T-helper 1 cell treated with Interleukin-12 subunit alpha and Interleukin-12 subunit beta and Interleukin-4 antibody, amounts not matched to agents 30 μg/mL and 1 μg/mL, for 36 hours (primary cell): ENCODE measurements around the gene TMEM40.
"Not testable (repeated sequence)": the region's sequence is repeated elsewhere in the genome, so short reads cannot be mapped to it uniquely, and the experiment has no call there.

Source experiments
- H3K27ac Mint-ChIP-seq: one replicate; pipeline ENCODE4 v1.8.0; 2021; ENCODE audit warnings: mild to moderate bottlenecking, mixed read lengths
- H3K27me3 Mint-ChIP-seq: one replicate; pipeline ENCODE4 v1.8.0; 2021; ENCODE audit warnings: low read depth, mixed read lengths
- H3K36me3 Mint-ChIP-seq: one replicate; pipeline ENCODE4 v1.8.0; 2021; ENCODE audit warnings: low read depth, mixed read lengths
- H3K4me1 Mint-ChIP-seq: one replicate; pipeline ENCODE4 v1.8.0; 2021; ENCODE audit warnings: low read depth, mixed read lengths
- H3K4me3 Mint-ChIP-seq: one replicate; pipeline ENCODE4 v1.8.0; 2021; ENCODE audit warnings: mild to moderate bottlenecking, moderate library complexity, mixed read lengths
- H3K9me3 Mint-ChIP-seq: one replicate; pipeline ENCODE4 v1.8.0; 2021; ENCODE audit warnings: mixed read lengths

Gene TMEM40

GRCh38 chr3:12727481-12727880 is 31.6 kb downstream of the TMEM40 start:
- H3K36me3 Mint-ChIP-seq: no peaks in the 10 kb centered on the region
- peaks cover 7% of the 10 kb centered on the region for H3K27me3 Mint-ChIP-seq
- peaks cover 4% of the 10 kb centered on the region for H3K4me1 Mint-ChIP-seq
- no peak overlapping the region for H3K4me3 Mint-ChIP-seq
- no peak overlapping the region for H3K27ac Mint-ChIP-seq
- no peaks in the 10 kb centered on the region for H3K9me3 Mint-ChIP-seq

GRCh38 chr3:12725436-12725835 is 33.6 kb downstream of the TMEM40 start:
- Mint-ChIP-seq H3K27me3 (peaks cover 6% of the 10 kb centered on the region), H3K27ac (no peak overlapping the region), H3K9me3 (no peaks in the 10 kb centered on the region), H3K4me1 (peaks cover 4% of the 10 kb centered on the region), H3K36me3 (no peaks in the 10 kb centered on the region), H3K4me3 (no peak overlapping the region)

DNA sequence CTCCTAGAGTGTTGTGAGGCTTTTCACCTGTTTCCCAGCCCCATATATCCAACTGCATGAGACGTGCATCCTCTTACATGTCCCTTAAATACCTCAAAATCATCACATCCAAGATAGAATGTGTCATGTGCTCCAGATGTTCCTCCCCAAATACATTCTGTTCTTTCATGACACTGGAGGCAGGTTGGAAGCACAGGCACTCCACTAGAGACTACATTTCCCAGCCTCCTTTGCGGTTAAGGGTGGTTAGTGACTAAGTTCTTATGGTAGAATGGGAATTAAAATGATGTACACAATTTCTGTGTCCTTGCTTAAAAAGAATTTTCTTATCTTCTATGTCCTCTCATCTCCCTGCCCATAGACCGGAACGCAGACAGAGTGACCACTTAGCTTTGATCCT is 34.3 kb downstream of the TMEM40 start:
- H3K9me3 Mint-ChIP-seq: no peaks in the 10 kb centered on the region
- no peaks in the 10 kb centered on the region for H3K36me3 Mint-ChIP-seq
- peaks cover 9% of the 10 kb centered on the region for H3K4me1 Mint-ChIP-seq
- no peak overlapping the region for H3K4me3 Mint-ChIP-seq
- no peak overlapping the region for H3K27ac Mint-ChIP-seq
- peaks cover 3% of the 10 kb centered on the region for H3K27me3 Mint-ChIP-seq

- not testable (repeated sequence) for H3K36me3 Mint-ChIP-seq, H3K4me3 Mint-ChIP-seq, H3K27ac Mint-ChIP-seq, H3K27me3 Mint-ChIP-seq, H3K9me3 Mint-ChIP-seq
- H3K4me1 Mint-ChIP-seq: peaks cover 13% of the 10 kb centered on the region
Measured at GRCh38 chr3:12723362-12723761, 35.7 kb downstream of the TMEM40 start.

- H3K4me3 Mint-ChIP-seq: no peak overlapping the region
- H3K4me1 Mint-ChIP-seq: peaks cover 13% of the 10 kb centered on the region
- no peak overlapping the region for H3K27ac Mint-ChIP-seq
- H3K9me3 Mint-ChIP-seq: no peaks in the 10 kb centered on the region
- peaks cover 3% of the 10 kb centered on the region for H3K27me3 Mint-ChIP-seq
- H3K36me3 Mint-ChIP-seq: no peaks in the 10 kb centered on the region
Measured at GRCh38 chr3:12722226-12722625, 36.8 kb downstream of the TMEM40 start.

- no peaks in the 10 kb centered on the region for H3K36me3 Mint-ChIP-seq
- H3K4me1 Mint-ChIP-seq: peaks cover 14% of the 10 kb centered on the region
Measured at GRCh38 chr3:12719984-12720898, 38.8 kb downstream of the TMEM40 start.

DNA sequence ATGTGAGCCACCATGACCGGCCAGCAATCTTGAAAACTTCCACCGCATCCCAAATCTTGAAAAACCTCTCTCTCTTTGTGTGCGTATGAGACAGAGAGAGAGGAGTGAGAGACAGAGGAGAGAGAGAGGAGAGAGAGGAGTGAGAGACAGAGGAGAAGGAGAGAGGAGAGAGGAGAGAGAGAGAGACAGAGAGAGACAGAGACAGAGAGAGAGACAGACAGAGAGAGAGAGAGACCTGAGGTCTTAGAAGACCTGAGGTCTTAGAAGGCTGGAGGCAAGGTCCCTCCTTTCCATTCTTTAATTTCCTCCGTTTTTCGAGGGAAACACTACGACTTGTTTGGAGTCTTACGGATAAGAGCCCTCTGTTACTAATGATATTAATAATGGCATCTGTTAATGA is 39.5 kb downstream of the TMEM40 start:
- peaks cover 2% of the 10 kb centered on the region for H3K27me3 Mint-ChIP-seq

More at GRCh38 chr3:12719984-12720898, 38.8 kb downstream of the TMEM40 start:
- peak overlapping the region; percentile 18 for H3K4me3 Mint-ChIP-seq
- no peaks in the 10 kb centered on the region for H3K9me3 Mint-ChIP-seq
- H3K27me3 Mint-ChIP-seq: peaks cover 3% of the 10 kb centered on the region
- no peak overlapping the region for H3K27ac Mint-ChIP-seq

GRCh38 chr3:12716605-12717151 is 42.4 kb downstream of the TMEM40 start:
- no peak overlapping the region for H3K4me3 Mint-ChIP-seq
- no peaks in the 10 kb centered on the region for H3K27me3 Mint-ChIP-seq
- H3K4me1 Mint-ChIP-seq: peaks cover 10% of the 10 kb centered on the region
- H3K9me3 Mint-ChIP-seq: no peaks in the 10 kb centered on the region
- H3K36me3 Mint-ChIP-seq: no peaks in the 10 kb centered on the region
- H3K27ac Mint-ChIP-seq: no peak overlapping the region

More for the DNA sequence above, 39.5 kb downstream of the TMEM40 start:
- Mint-ChIP-seq H3K4me1 (peaks cover 12% of the 10 kb centered on the region), H3K27ac (no peak overlapping the region), H3K4me3 (no peak overlapping the region), H3K36me3 (no peaks in the 10 kb centered on the region), H3K9me3 (no peaks in the 10 kb centered on the region)

GRCh38 chr3:12714278-12714677 is 44.8 kb downstream of the TMEM40 start:
- H3K4me3 Mint-ChIP-seq: no peak overlapping the region

DNA sequence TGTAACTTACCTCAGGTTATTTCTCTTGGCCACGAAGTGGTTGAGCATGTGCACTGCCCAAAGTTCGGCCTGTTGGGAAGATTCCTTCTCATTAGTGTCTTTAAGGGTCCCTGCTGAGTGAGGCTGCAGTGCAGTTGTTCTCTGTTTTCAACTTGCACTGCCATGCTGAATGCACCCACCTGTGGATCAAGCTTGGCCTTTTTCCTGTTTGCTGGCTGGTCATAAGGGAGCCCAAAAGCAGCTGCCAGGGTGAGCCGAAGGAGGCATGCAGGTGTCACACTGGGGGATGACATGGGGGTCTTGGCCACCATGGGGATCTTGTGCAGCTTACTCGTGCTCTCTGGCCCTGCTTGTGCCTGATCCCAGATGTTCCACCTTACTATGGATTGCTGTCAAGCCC is 49.0 kb downstream of the TMEM40 start:
- H3K27me3 Mint-ChIP-seq: peaks cover 22% of the 10 kb centered on the region
- no peaks in the 10 kb centered on the region for H3K9me3 Mint-ChIP-seq
- H3K4me3 Mint-ChIP-seq: no peak overlapping the region
- H3K36me3 Mint-ChIP-seq: no peaks in the 10 kb centered on the region
- no peaks in the 10 kb centered on the region for H3K4me1 Mint-ChIP-seq
- no peak overlapping the region for H3K27ac Mint-ChIP-seq

More at GRCh38 chr3:12714278-12714677, 44.8 kb downstream of the TMEM40 start:
- H3K9me3 Mint-ChIP-seq: no peaks in the 10 kb centered on the region
- no peak overlapping the region for H3K27ac Mint-ChIP-seq
- H3K4me1 Mint-ChIP-seq: peaks cover 1% of the 10 kb centered on the region
- H3K36me3 Mint-ChIP-seq: no peaks in the 10 kb centered on the region
- H3K27me3 Mint-ChIP-seq: peaks cover under 1% of the 10 kb centered on the region

GRCh38 chr3:12709334-12709733 is 49.7 kb downstream of the TMEM40 start:
- Mint-ChIP-seq H3K27me3 (peaks cover 25% of the 10 kb centered on the region), H3K4me3 (no peak overlapping the region), H3K9me3 (no peaks in the 10 kb centered on the region), H3K27ac (no peak overlapping the region), H3K36me3 (no peaks in the 10 kb centered on the region), H3K4me1 (no peaks in the 10 kb centered on the region)

GRCh38 chr3:12708584-12709192 is 50.4 kb downstream of the TMEM40 start:
- Mint-ChIP-seq H3K4me3 (no peak overlapping the region), H3K27ac (no peak overlapping the region), H3K27me3 (peaks cover 25% of the 10 kb centered on the region), H3K36me3 (no peaks in the 10 kb centered on the region), H3K4me1 (no peaks in the 10 kb centered on the region), H3K9me3 (no peaks in the 10 kb centered on the region)

DNA sequence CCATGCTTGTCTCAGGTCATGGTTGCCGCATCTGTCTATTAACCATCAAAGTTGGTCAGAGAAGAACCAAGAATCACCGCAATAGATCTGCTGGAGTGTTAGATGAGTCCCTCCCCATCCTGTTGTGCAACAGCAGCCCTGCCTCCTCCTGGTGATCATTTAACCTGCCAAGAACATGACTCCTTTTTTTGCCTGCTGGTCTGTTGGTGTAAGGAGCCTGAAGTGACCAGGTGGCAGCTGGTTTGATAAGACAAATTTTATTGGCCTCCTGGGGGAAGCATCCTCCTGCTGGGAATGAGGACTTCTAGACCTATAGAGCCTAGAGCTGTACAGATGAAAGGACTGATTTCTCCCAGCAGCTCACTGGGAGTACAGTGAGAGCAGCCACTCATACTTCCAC is 51.6 kb downstream of the TMEM40 start:
- Mint-ChIP-seq H3K4me3 (no peak overlapping the region), H3K36me3 (no peaks in the 10 kb centered on the region), H3K4me1 (no peaks in the 10 kb centered on the region), H3K9me3 (no peaks in the 10 kb centered on the region), H3K27ac (no peak overlapping the region), H3K27me3 (peaks cover 25% of the 10 kb centered on the region)

DNA sequence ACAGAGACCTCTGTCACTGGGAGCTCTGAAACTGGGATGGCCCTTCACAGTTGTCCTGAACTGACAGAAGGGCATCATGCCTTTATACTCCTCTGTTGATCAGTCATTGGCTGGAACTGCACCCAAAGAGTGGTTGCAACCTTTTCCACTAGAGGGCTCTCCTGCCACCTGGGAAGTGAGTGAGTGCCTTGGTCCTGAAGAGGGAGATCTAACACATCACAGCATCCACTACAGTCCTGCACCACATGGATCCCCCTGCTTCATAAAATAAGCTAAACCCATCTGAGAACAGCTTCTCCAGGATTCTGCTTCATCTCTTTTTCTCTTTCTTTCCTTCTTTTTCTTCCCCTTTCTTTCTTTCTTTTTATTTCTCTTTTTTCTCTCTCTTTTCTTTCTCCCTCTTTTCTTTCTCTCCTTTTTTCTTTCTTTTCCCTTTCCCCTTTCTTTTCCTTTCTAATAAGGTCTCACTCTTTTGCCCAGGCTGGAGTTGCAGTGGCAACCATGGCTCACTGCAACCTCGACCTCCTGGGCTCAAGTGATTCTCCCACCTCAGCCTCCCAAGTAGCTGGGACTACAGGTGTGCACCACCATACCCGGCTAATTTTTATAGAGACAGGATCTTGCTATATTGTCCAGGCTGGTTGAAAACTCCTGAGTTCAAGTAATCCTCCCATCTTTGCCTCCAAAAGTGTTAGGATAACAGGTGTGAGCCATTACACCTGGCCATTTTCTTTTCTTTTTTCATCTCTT is 52.4 kb downstream of the TMEM40 start:
- peaks cover 25% of the 10 kb centered on the region for H3K27me3 Mint-ChIP-seq
- no peaks in the 10 kb centered on the region for H3K36me3 Mint-ChIP-seq
- H3K9me3 Mint-ChIP-seq: no peaks in the 10 kb centered on the region
- no peak overlapping the region for H3K27ac Mint-ChIP-seq
- H3K4me3 Mint-ChIP-seq: no peak overlapping the region
- H3K4me1 Mint-ChIP-seq: no peaks in the 10 kb centered on the region
